Kidney (tissue), 14 donors: ENCODE measurements around the gene PEA15. TPM values are rescaled to one million over a fixed set of nuclear protein-coding genes. Genes with fewer than 3 reads are reported as not detected.

Experiments
- DNase-seq, 5 donors: peaks; one replicate each; pipeline ENCODE4 v3.0.0-alpha.2; 2013 to 2020
- FAIRE-seq: peaks from 2 replicates; lab custom pipeline; 2012; peaks lifted over from hg19 to GRCh38; lab: Jason Lieb, UNC
- H3K27ac ChIP-seq, 2 donors: one replicate each; pipeline ENCODE4 v1.7.0; 2013; ENCODE audit warnings: low read depth in 2 of 2, low read length in 2 of 2, inconsistent platforms in 1 of 2
- H3K27me3 ChIP-seq: one replicate; pipeline ENCODE4 v1.7.1; 2013; ENCODE audit warnings: low read length, inconsistent platforms; ENCODE audit not compliant: control insufficient read depth, insufficient read depth
- H3K36me3 ChIP-seq, 3 donors: one replicate each; pipeline versions ENCODE4 v1.7.0 to v1.7.1; 2013; ENCODE audit warnings: low read length in 3 of 3, control low read depth in 1 of 3, inconsistent platforms in 1 of 3; ENCODE audit not compliant: insufficient read depth in 3 of 3, control insufficient read depth in 2 of 3
- H3K4me1 ChIP-seq, 3 donors: one replicate each; pipeline versions ENCODE4 v1.7.0 to v1.7.1; 2013; ENCODE audit warnings: low read length in 3 of 3, inconsistent platforms in 1 of 3, low read depth in 1 of 3; ENCODE audit not compliant: control insufficient read depth in 2 of 3, insufficient read depth in 2 of 3
- H3K4me3 ChIP-seq, 3 donors: one replicate each; pipeline versions ENCODE4 v1.7.0 to v1.8.1; 2013; ENCODE audit warnings: low read length in 3 of 3, control low read depth in 1 of 3, inconsistent platforms in 1 of 3
- H3K9ac ChIP-seq, 3 donors: one replicate each; pipeline versions ENCODE4 v1.7.0 to v1.7.1; 2013; ENCODE audit warnings: low read length in 3 of 3, control low read depth in 1 of 3, inconsistent platforms in 1 of 3
- H3K9me3 ChIP-seq, 3 donors: one replicate each; pipeline versions ENCODE4 v1.7.0 to v1.7.1; 2013; ENCODE audit warnings: low read length in 3 of 3, control low read depth in 1 of 3, inconsistent platforms in 1 of 3; ENCODE audit not compliant: control insufficient read depth in 2 of 3, insufficient read depth in 1 of 3
- CTCF ChIP-seq: IDR thresholded peaks from 3 replicates; pipeline ENCODE4 v1.5.1; 2012; ENCODE audit warnings: mild to moderate bottlenecking, moderate library complexity, borderline replicate concordance; ENCODE audit not compliant: insufficient read depth; ENCODE audit errors: extremely low read depth
- intact Hi-C: fragments of 100-400 bp; cut with DNase I; formaldehyde crosslinking; loops from one replicate; pipeline ENCODE4 v1.11.1; 2022
- polyA plus RNA-seq: library from polyadenylated mRNA; stranded (reverse); fragments of 350-450 nt; fragmentation: Illumina TruSeq; extraction: RNeasy Lipid Tissue Mini Kit (QIAGEN cat#74804); gene quantifications from one replicate; pipeline ENCODE4 v1.2.3, GENCODE V29; 2014; ENCODE audit warnings: low read depth, low replicate concordance; ENCODE audit not compliant: insufficient read depth
- total RNA-seq: library from RNA; stranded (reverse); fragmentation: NEBNext Ultra II Directional; extraction: Animal tissue kit (Norgen Biotek cat#: 25700); gene quantifications from one replicate; pipeline ENCODE4 v1.2.1, GENCODE V29; 2021
- donor health status: control.
- donor health status: control.
- donor health status: control.
- donor health status: control.
- donor health status: control.
- donor health status: DM: yes; HTN: yes; CAD: no.
- donor health status: Normal renal cell carcinoma (clear cell type).

The PEA15 gene
- total and polyA plus RNA-seq, 2 donors from 2014 or later: 112 to 143 TPM

GRCh38 chr1:160164121-160164520 is 41.1 kb upstream of the PEA15 start:
- FAIRE-seq (no peak), DNase-seq (no peak)
- intact Hi-C loops: no loop called here
- no peaks in the 10 kb centered on the region for H3K9me3 ChIP-seq
- no peak overlapping the region for H3K27ac ChIP-seq
- H3K36me3 ChIP-seq: no peaks in the 10 kb centered on the region
- peaks cover 0 to 2% (median 0%) of the 10 kb centered on the region in 3 donors for H3K4me1 ChIP-seq
- H3K4me3 ChIP-seq: no peak overlapping the region
- H3K27me3 ChIP-seq: no peaks in the 10 kb centered on the region
- no peak overlapping the region for H3K9ac ChIP-seq
- TF ChIP-seq CTCF: no peak

- intact Hi-C loops: no loop called here
- DNase-seq (no peak), FAIRE-seq (no peak)
- H3K27me3 ChIP-seq: no peaks in the 10 kb centered on the region
- no peaks in the 10 kb centered on the region for H3K9me3 ChIP-seq
- no peak overlapping the region for H3K4me3 ChIP-seq
- no peaks in the 10 kb centered on the region for H3K36me3 ChIP-seq
- no peak overlapping the region for H3K27ac ChIP-seq
- TF ChIP-seq CTCF: no peak
- peaks cover 0 to 2% (median 0%) of the 10 kb centered on the region in 3 donors for H3K4me1 ChIP-seq
- no peak overlapping the region for H3K9ac ChIP-seq
These were observed 38.9 kb upstream of the PEA15 start for GRCh38 chr1:160166166-160166868.

GRCh38 chr1:160167056-160167455 is 38.1 kb upstream of the PEA15 start:
- Histone ChIP-seq H3K4me1 (peaks cover 0 to 2% (median 0%) of the 10 kb centered on the region in 3 donors), H3K36me3 (no peaks in the 10 kb centered on the region), H3K4me3 (no peak overlapping the region), H3K27ac (no peak overlapping the region), H3K27me3 (no peaks in the 10 kb centered on the region), H3K9ac (no peak overlapping the region), H3K9me3 (no peaks in the 10 kb centered on the region)
- FAIRE-seq: no peak
- intact Hi-C loops: no loop called here
- TF ChIP-seq CTCF: no peak
- DNase-seq: no peak
